GM12878 (cell line): ENCODE measurements around the gene ZNF71. TPM values are rescaled to one million over a fixed set of nuclear protein-coding genes. Genes with fewer than 3 reads are reported as not detected.

Experiments used
- ATAC-seq: fragments of 200-7000 bp; cut with Tn5 transposase; 3 replicates; pipeline ENCODE4 v1.9.1; 2020; ENCODE audit warnings: mild to moderate bottlenecking, moderate library complexity
- BruUV-seq: library from RNA; stranded (reverse); fragments of 400-500 nt; replicated peaks from 2 replicates; lab custom pipeline; 2021; lab: Mats Ljungman, UMichigan
- CTCF ChIA-PET: fragments of 300-600 bp; sonication (Branson Sonifier 250); formaldehyde crosslinking; extraction: SDS; loops from one replicate; lab custom pipeline; 2021; ENCODE audit warnings: inconsistent platforms; lab: Yijun Ruan, JAX
- POLR2A ChIA-PET: fragments of 350-600 bp; formaldehyde crosslinking; extraction: SDS; loops from one replicate; lab custom pipeline; 2021; ENCODE audit warnings: inconsistent platforms; lab: Charles Lee
- RAD21 ChIA-PET: fragments of 300-600 bp; sonication (Branson Sonifier 250); formaldehyde crosslinking; loops from one replicate; lab custom pipeline; 2023; ENCODE audit warnings: antibody characterized with exemption; ENCODE audit not compliant: unreplicated experiment; lab: Charles Lee
- SMC1A ChIA-PET: fragments of 300-600 bp; sonication (Branson Sonifier 250); formaldehyde crosslinking; loops from one replicate; lab custom pipeline; 2023; ENCODE audit not compliant: unreplicated experiment, uncharacterized antibody; lab: Charles Lee
- DNase-seq: peaks from one replicate; pipeline ENCODE4 v3.0.0-alpha.2; 2011; ENCODE audit warnings: low read depth, low spot score
- FAIRE-seq: peaks from 3 replicates; lab custom pipeline; 2011; peaks lifted over from hg19 to GRCh38; lab: Jason Lieb, UNC
- H2AFZ ChIP-seq: 2 replicates; pipeline ENCODE4 v1.6.0; 2011; ENCODE audit warnings: low read depth, low read length, control low read depth; ENCODE audit not compliant: control insufficient read depth
- H3K27ac ChIP-seq: 2 replicates; pipeline ENCODE4 v1.5.1; 2011; ENCODE audit warnings: control low read depth; ENCODE audit not compliant: control insufficient read depth, insufficient read depth
- H3K27me3 ChIP-seq, 2 experiments: replicated peaks in 1 of 2; 2 replicates each; pipeline versions ENCODE4 v1.6.0 to v1.6.1; 2011; ENCODE audit warnings: low read length in 1 of 2; ENCODE audit not compliant: control insufficient read depth in 2 of 2, insufficient read depth in 2 of 2
- H3K36me3 ChIP-seq, 2 experiments: 2 replicates each; pipeline ENCODE4 v1.5.1; 2011; ENCODE audit warnings: low read length in 1 of 2; ENCODE audit not compliant: control insufficient read depth in 2 of 2, insufficient read depth in 2 of 2
- H3K4me1 ChIP-seq: 2 replicates; pipeline ENCODE4 v1.6.1; 2011; ENCODE audit warnings: mild to moderate bottlenecking, low read length, moderate library complexity, mixed read lengths; ENCODE audit not compliant: control insufficient read depth, insufficient read depth
- H3K4me2 ChIP-seq: 2 replicates; pipeline ENCODE4 v1.6.0; 2011; ENCODE audit warnings: control low read depth; ENCODE audit not compliant: control insufficient read depth, insufficient read depth
- H3K4me3 ChIP-seq: fragments of 200-600 bp; sonication (generic); 2 replicates; pipeline ENCODE4 v1.5.1; 2016
- H3K79me2 ChIP-seq: 2 replicates; pipeline ENCODE4 v1.6.0; 2011; ENCODE audit warnings: low read length; ENCODE audit not compliant: control insufficient read depth, insufficient read depth
- H3K9ac ChIP-seq: 2 replicates; pipeline ENCODE4 v1.8.0; 2011; ENCODE audit warnings: low read length, control low read depth, mixed read lengths; ENCODE audit not compliant: control insufficient read depth, insufficient read depth
- H3K9me3 ChIP-seq: replicated peaks from 3 replicates; pipeline ENCODE4 v1.5.1; 2011; ENCODE audit warnings: mild to moderate bottlenecking, low read length; ENCODE audit not compliant: control insufficient read depth, insufficient read depth
- H4K20me1 ChIP-seq: 2 replicates; pipeline ENCODE4 v1.6.0; 2011; ENCODE audit not compliant: control insufficient read depth, insufficient read depth
- BACH1 ChIP-seq: fragments of 450-650 bp; IDR thresholded peaks from 2 replicates; pipeline ENCODE4 v1.6.1; 2017; ENCODE audit warnings: mild to moderate bottlenecking, borderline replicate concordance
- FOXM1 ChIP-seq: IDR thresholded peaks from 2 replicates; pipeline ENCODE4 v1.6.1; 2012; ENCODE audit warnings: low read depth, mild to moderate bottlenecking, inconsistent platforms, low read length, moderate library complexity
- GABPA ChIP-seq: IDR thresholded peaks from 2 replicates; pipeline ENCODE4 v1.6.1; 2014; ENCODE audit warnings: antibody characterized with exemption, low read depth, mild to moderate bottlenecking, inconsistent platforms
- GATAD2B ChIP-seq: fragments of 450-650 bp; conservative IDR thresholded peaks from 2 replicates; pipeline ENCODE4 v1.6.1; 2017; ENCODE audit warnings: low read depth, mild to moderate bottlenecking, moderate library complexity
- HSF1 ChIP-seq: fragments of 150-350 bp; IDR thresholded peaks from 2 replicates; pipeline ENCODE4 v1.6.1; 2014; ENCODE audit warnings: mild to moderate bottlenecking, low read depth, low read length
- IRF5 ChIP-seq: fragments of 450-650 bp; IDR thresholded peaks from 2 replicates; pipeline ENCODE4 v1.6.1; 2017; ENCODE audit warnings: borderline replicate concordance
- KLF5 ChIP-seq: fragments of 450-650 bp; IDR thresholded peaks from 2 replicates; pipeline ENCODE4 v1.6.1; 2014; ENCODE audit warnings: mild to moderate bottlenecking; ENCODE audit not compliant: partially characterized antibody
- PAX8 ChIP-seq: fragments of 450-650 bp; IDR thresholded peaks from 2 replicates; pipeline ENCODE4 v1.6.1; 2017; ENCODE audit warnings: mild to moderate bottlenecking, moderate library complexity
- RAD21 ChIP-seq: IDR thresholded peaks from 2 replicates; pipeline ENCODE4 v1.6.1; 2011; ENCODE audit warnings: mild to moderate bottlenecking, low read depth, low read length, moderate library complexity; ENCODE audit not compliant: insufficient read depth
- SREBF1 ChIP-seq: IDR thresholded peaks from 2 replicates; pipeline ENCODE4 v1.6.1; 2012; ENCODE audit warnings: mild to moderate bottlenecking, low read length
- SRF ChIP-seq, 2 experiments: IDR thresholded peaks; 2 replicates each; pipeline ENCODE4 v1.6.1; 2011; ENCODE audit warnings: low read depth in 2 of 2, low read length in 2 of 2, mild to moderate bottlenecking in 1 of 2, moderate library complexity in 1 of 2
- STAT1 ChIP-seq: fragments of 450-650 bp; conservative IDR thresholded peaks from 2 replicates; pipeline ENCODE4 v1.6.1; 2014; ENCODE audit warnings: antibody characterized with exemption, mild to moderate bottlenecking
- USF1 ChIP-seq: IDR thresholded peaks from 2 replicates; pipeline ENCODE4 v1.6.1; 2011; ENCODE audit warnings: borderline replicate concordance, low read depth, mild to moderate bottlenecking, moderate library complexity, mixed read lengths, low read length; ENCODE audit not compliant: insufficient read depth; ENCODE audit errors: extremely low read length
- WGBS: methylation state at CpG from one replicate; pipeline ENCODE4 v1.1.6; 2016; ENCODE audit warnings: low lambda C conversion rate; ENCODE audit not compliant: insufficient replicate concordance, insufficient coverage; ENCODE audit errors: missing lambda C conversion rate; 5-methylcytosine and 5-hydroxymethylcytosine counted together
- in situ Hi-C: fragments of 300-500 bp; cut with MboI; formaldehyde crosslinking; loops from 9 replicates; pipeline ENCODE4 v1.14.3; 2018; ENCODE audit warnings: mixed read lengths
- intact Hi-C: fragments of 100-400 bp; cut with micrococcal nuclease; formaldehyde crosslinking; loops from one replicate; pipeline ENCODE4 v1.14.2; 2022; ENCODE audit not compliant: unreplicated experiment
- polyA plus RNA-seq, 11 experiments: library from polyadenylated mRNA; depleted of rRNA in 4 of 11; unstranded in 6 of 11; stranded (reverse) in 5 of 11; fragments of >200 nt; fragmentation: Nextera tagmentation in 4 of 11; fragmentation: Illumina TruSeq in 1 of 11; extraction: Ambion mirVana in 4 of 11; extraction: Trizol in 1 of 11; gene quantifications; 1 replicate in 1 of 11; 2 replicates in 10 of 11; pipeline versions ENCODE4 v1.2.1 to v1.2.3, GENCODE V29; 2011 to 2016; ENCODE audit warnings: inconsistent platforms in 2 of 11, missing spikeins in 2 of 11, low read depth in 1 of 11
- total RNA-seq, 4 experiments: library from RNA; depleted of rRNA in 3 of 4; stranded (reverse); fragments of >200 nt in 3 of 4; fragmentation: Illumina TruSeq in 1 of 4; extraction: Trizol in 1 of 4; gene quantifications; 2 replicates each; pipeline versions ENCODE4 v1.2.1 to v1.2.3, GENCODE V29; 2013 to 2021
- TF ChIP-seq, protein P1 (sequence below): fragments of 450-650 bp; IDR thresholded peaks from 2 replicates; pipeline ENCODE4 v1.6.1; 2018; ENCODE audit warnings: borderline replicate concordance, mild to moderate bottlenecking; ENCODE audit not compliant: partially characterized antibody
- TF ChIP-seq, protein P2 (sequence below): fragments of 450-650 bp; IDR thresholded peaks from 2 replicates; pipeline ENCODE4 v1.6.1; 2016; ENCODE audit warnings: mild to moderate bottlenecking

ZNF71 gene
- total and polyA plus RNA-seq, 10 of the 15 experiments (the other 5 are each of a cell fraction or from before 2014, with no cell fraction given) = 0.48 to 5.7 (median 3.5) TPM

GRCh38 chr19:56612737-56613136 is 17.6 kb downstream of the ZNF71 start:
- Histone ChIP-seq H3K36me3 (no peaks in the 10 kb centered on the region; a peak in 1 of 4 replicates), H3K79me2 (no peaks in the 10 kb centered on the region), H4K20me1 (no peaks in the 10 kb centered on the region), H3K9ac (no peak overlapping the region), H3K27ac (no peak overlapping the region), H3K4me3 (no peak overlapping the region), H3K4me1 (no peaks in the 10 kb centered on the region), H2AFZ (no peak overlapping the region), H3K4me2 (no peak overlapping the region), H3K9me3 (peaks cover 2% of the 10 kb centered on the region; the same call in 1 of the 3 replicates), H3K27me3 (no peaks in the 10 kb centered on the region)
- CTCF ChIA-PET = no interaction called here
- intact Hi-C loops (no loop called here), in situ Hi-C loops (no loop called here)
- SMC1A ChIA-PET = no interaction called here
- no peak for ATAC-seq
- FAIRE-seq = no peak
- RAD21 ChIA-PET = no interaction called here
- DNase-seq = no peak
- BruUV-seq = no TSS peak
- POLR2A ChIA-PET = no interaction called here
- 97% methylated on average over 2 of the region's 2 CpGs for WGBS
- TF ChIP-seq STAT1 (no peak), HSF1 (no peak), SRF (IDR thresholded peaks at IDR 0.05; ENCODE audit: low read depth in 2 of 2, low read length in 2 of 2) (no peak), USF1 (no peak), BACH1 (no peak), PAX8 (no peak), GABPA (no peak), GATAD2B (no peak), IRF5 (no peak), SREBF1 (no peak), RAD21 (no peak), KLF5 (no peak), FOXM1 (no peak)
- TF ChIP-seq, protein P1, sequence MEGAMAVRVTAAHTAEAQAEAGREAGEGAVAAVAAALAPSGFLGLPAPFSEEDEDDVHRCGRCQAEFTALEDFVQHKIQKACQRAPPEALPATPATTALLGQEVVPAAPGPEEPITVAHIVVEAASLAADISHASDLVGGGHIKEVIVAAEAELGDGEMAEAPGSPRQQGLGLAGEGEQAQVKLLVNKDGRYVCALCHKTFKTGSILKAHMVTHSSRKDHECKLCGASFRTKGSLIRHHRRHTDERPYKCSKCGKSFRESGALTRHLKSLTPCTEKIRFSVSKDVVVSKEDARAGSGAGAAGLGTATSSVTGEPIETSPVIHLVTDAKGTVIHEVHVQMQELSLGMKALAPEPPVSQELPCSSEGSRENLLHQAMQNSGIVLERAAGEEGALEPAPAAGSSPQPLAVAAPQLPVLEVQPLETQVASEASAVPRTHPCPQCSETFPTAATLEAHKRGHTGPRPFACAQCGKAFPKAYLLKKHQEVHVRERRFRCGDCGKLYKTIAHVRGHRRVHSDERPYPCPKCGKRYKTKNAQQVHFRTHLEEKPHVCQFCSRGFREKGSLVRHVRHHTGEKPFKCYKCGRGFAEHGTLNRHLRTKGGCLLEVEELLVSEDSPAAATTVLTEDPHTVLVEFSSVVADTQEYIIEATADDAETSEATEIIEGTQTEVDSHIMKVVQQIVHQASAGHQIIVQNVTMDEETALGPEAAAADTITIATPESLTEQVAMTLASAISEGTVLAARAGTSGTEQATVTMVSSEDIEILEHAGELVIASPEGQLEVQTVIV = no peak
- TF ChIP-seq, protein P2, sequence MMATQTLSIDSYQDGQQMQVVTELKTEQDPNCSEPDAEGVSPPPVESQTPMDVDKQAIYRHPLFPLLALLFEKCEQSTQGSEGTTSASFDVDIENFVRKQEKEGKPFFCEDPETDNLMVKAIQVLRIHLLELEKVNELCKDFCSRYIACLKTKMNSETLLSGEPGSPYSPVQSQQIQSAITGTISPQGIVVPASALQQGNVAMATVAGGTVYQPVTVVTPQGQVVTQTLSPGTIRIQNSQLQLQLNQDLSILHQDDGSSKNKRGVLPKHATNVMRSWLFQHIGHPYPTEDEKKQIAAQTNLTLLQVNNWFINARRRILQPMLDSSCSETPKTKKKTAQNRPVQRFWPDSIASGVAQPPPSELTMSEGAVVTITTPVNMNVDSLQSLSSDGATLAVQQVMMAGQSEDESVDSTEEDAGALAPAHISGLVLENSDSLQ = no peak
